ENCODE results near the gene AKR1C2. TPM values are rescaled to one million over a fixed set of nuclear protein-coding genes. Genes with fewer than 3 reads are reported as not detected.
"Not testable (repeated sequence)": the region's sequence is repeated elsewhere in the genome, so short reads cannot be mapped to it uniquely, and the experiment has no call there.

Gene AKR1C2
- total RNA-seq, 1 experiment from 2014 or later: 16.2 TPM

DNA sequence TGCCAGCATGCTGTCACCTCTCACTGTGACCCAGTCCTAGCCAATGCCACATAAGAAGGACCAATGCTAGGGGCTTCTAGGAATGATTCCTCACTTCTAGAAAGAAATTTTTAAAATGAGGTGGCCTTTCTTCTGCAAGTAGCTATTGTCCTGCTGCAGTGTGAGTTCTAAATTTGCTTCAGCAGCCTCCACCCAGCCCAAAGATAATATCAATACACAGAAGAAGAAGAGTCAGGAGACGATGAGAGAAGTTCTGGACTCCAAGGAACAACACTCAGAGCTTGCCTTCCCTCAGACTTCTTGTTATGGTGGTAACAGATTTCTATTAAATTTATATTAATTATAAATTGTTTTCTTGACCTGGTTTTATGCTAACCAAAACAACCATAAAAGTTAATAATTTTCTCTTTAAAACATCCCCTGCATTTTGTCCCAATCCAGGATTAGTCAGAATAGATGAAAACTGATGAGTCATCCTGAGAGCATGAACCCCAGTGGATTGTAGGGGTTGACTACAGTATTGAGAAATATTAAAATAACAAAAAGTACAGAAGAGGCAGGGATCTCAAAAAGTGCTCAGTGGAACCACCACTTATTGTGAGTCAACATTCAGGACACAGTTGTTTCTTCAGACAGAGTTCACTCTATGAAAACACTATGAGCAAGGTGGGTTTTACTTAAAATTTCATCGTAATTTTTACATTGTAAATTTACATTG, 29.6 kb upstream of the AKR1C2 start:
- no peak overlapping the region for H3K4me3 ChIP-seq (ENCODE audit: low read depth, low read length, poor library complexity, severe bottlenecking)
- ChIA-PET CTCF (no interaction called here), POLR2A (ENCODE audit: low non-redundant PET) (interaction anchor here (0.5 kb wide), 1 partner anchor 9 kb away, joined by 3 read pairs; no protein-coding TSS in a partner anchor)

DNA sequence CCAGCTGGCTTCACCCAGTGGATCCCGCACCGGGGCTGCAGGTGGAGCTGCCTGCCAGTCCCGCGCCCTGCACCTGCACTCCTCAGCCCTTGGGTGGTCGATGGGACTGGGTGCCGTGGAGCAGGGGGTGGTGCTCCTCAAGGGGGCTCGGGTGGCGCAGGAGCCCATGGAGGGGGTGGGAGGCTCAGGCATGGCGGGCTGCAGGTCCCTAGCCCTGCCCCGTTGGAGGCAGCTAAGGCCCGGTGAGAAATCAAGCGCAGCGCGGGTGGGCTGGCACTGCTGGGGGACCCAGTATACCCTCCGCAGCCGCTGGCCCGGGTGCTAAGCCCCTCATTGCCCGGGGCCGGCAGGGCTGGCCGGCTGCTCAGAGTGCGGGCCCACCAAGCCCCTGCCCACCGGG, 28.8 kb upstream of the AKR1C2 start:
- BruUV-seq (replicated peaks); H3K27me3 ChIP-seq (replicated peaks; ENCODE audit: insufficient read depth, low read depth, low read length, poor library complexity); DNase-seq (ENCODE audit: low spot score); intact Hi-C loops (cut with micrococcal nuclease; ENCODE audit: unreplicated experiment); CTCF ChIA-PET; H3K36me3 ChIP-seq (ENCODE audit: insufficient read depth, low read length, poor library complexity, severe bottlenecking); H3K4me3 ChIP-seq (ENCODE audit: low read depth, low read length, poor library complexity, severe bottlenecking); H3K27ac ChIP-seq (ENCODE audit: low read depth, low read length, poor library complexity, severe bottlenecking): not testable (repeated sequence)
- Histone ChIP-seq H3K9me3 (ENCODE audit: low read depth, low read length, poor library complexity, severe bottlenecking) (peaks cover 39% of the 10 kb centered on the region), H3K4me1 (ENCODE audit: insufficient read depth, low read length, poor library complexity, severe bottlenecking) (peaks cover 23% of the 10 kb centered on the region)
- POLR2A ChIA-PET (ENCODE audit: low non-redundant PET): interaction anchor here (0.5 kb wide), 1 partner anchor 10 kb away, joined by 3 read pairs; no protein-coding TSS in a partner anchor

More for the DNA sequence above, 29.6 kb upstream of the AKR1C2 start:
- Histone ChIP-seq H3K36me3 (ENCODE audit: insufficient read depth, low read length, poor library complexity, severe bottlenecking) (peaks cover 4% of the 10 kb centered on the region), H3K27me3 (replicated peaks; ENCODE audit: insufficient read depth, low read depth, low read length, poor library complexity) (no peaks in the 10 kb centered on the region), H3K27ac (ENCODE audit: low read depth, low read length, poor library complexity, severe bottlenecking) (no peak overlapping the region), H3K4me1 (ENCODE audit: insufficient read depth, low read length, poor library complexity, severe bottlenecking) (peaks cover 29% of the 10 kb centered on the region), H3K9me3 (ENCODE audit: low read depth, low read length, poor library complexity, severe bottlenecking) (peaks cover 39% of the 10 kb centered on the region)
- TF ChIP-seq, protein P1, sequence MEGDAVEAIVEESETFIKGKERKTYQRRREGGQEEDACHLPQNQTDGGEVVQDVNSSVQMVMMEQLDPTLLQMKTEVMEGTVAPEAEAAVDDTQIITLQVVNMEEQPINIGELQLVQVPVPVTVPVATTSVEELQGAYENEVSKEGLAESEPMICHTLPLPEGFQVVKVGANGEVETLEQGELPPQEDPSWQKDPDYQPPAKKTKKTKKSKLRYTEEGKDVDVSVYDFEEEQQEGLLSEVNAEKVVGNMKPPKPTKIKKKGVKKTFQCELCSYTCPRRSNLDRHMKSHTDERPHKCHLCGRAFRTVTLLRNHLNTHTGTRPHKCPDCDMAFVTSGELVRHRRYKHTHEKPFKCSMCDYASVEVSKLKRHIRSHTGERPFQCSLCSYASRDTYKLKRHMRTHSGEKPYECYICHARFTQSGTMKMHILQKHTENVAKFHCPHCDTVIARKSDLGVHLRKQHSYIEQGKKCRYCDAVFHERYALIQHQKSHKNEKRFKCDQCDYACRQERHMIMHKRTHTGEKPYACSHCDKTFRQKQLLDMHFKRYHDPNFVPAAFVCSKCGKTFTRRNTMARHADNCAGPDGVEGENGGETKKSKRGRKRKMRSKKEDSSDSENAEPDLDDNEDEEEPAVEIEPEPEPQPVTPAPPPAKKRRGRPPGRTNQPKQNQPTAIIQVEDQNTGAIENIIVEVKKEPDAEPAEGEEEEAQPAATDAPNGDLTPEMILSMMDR (conservative IDR thresholded peaks at IDR 0.05; ENCODE audit: low read depth, low read length): no peak
- TF ChIP-seq EZH2 (IDR thresholded peaks at IDR 0.05; ENCODE audit: borderline replicate concordance, low read depth, low read length, poor library complexity, severe bottlenecking): no peak
- BruUV-seq (replicated peaks): no TSS peak
- no peak for DNase-seq (ENCODE audit: low spot score)
- intact Hi-C loops (cut with micrococcal nuclease; ENCODE audit: unreplicated experiment): no loop called here

DNA sequence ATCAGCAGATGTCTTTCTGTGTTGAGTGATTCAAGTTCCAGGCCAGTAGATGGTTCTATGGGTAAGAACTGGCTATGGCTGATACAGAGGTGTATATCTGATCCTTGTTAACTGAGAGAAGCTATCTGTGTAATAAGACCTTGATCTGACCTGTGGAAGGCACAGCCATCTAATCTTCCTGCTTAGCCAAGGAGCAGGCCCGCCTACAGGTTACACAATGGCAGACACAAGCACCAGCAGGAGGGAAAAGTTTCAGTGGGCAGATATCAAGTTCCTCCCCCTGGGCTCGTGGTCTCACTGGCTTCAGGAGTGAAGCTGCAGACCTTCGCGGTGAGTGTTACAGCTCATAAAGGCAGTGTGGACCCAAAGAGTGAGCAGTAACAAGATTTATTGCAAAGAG, 27.9 kb upstream of the AKR1C2 start:
- H3K27me3 ChIP-seq (replicated peaks; ENCODE audit: insufficient read depth, low read depth, low read length, poor library complexity); DNase-seq (ENCODE audit: low spot score); H3K27ac ChIP-seq (ENCODE audit: low read depth, low read length, poor library complexity, severe bottlenecking); intact Hi-C loops (cut with micrococcal nuclease; ENCODE audit: unreplicated experiment); H3K4me3 ChIP-seq (ENCODE audit: low read depth, low read length, poor library complexity, severe bottlenecking); BruUV-seq (replicated peaks); H3K36me3 ChIP-seq (ENCODE audit: insufficient read depth, low read length, poor library complexity, severe bottlenecking); CTCF ChIA-PET; POLR2A ChIA-PET (ENCODE audit: low non-redundant PET): not testable (repeated sequence)
- H3K9me3 ChIP-seq (ENCODE audit: low read depth, low read length, poor library complexity, severe bottlenecking): peaks cover 44% of the 10 kb centered on the region
- H3K4me1 ChIP-seq (ENCODE audit: insufficient read depth, low read length, poor library complexity, severe bottlenecking): peaks cover 15% of the 10 kb centered on the region

DNA sequence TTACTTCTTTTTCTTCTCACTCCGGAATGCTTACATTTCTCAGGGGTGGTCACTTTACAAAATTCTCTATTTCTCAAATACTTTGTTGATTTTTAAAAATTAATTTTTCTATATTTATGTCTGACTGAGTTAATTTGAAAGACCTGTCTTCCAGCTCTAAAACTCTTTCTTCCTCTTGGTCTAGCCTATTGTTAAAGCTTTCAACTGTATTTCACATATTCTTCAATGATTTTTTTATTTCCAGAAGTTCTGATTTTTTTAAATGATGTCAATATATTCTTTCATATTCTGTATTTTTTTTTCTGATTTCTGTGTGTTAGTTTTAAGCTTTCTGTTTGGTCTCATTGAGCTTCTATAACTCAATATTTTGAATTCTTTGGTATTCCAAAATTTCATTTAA, 27.3 kb upstream of the AKR1C2 start:
- BruUV-seq (replicated peaks): no TSS peak
- H3K4me3 ChIP-seq (ENCODE audit: low read depth, low read length, poor library complexity, severe bottlenecking): no peak overlapping the region
- TF ChIP-seq, protein P1 (conservative IDR thresholded peaks at IDR 0.05; ENCODE audit: low read depth, low read length): no peak
- no peak for TF ChIP-seq EZH2 (IDR thresholded peaks at IDR 0.05; ENCODE audit: borderline replicate concordance, low read depth, low read length, poor library complexity, severe bottlenecking)
- no peak for DNase-seq (ENCODE audit: low spot score)
- H3K9me3 ChIP-seq (ENCODE audit: low read depth, low read length, poor library complexity, severe bottlenecking): peaks cover 48% of the 10 kb centered on the region
- no peak overlapping the region for H3K27ac ChIP-seq (ENCODE audit: low read depth, low read length, poor library complexity, severe bottlenecking)
- H3K4me1 ChIP-seq (ENCODE audit: insufficient read depth, low read length, poor library complexity, severe bottlenecking): peaks cover 11% of the 10 kb centered on the region
- ChIA-PET CTCF (no interaction called here), POLR2A (ENCODE audit: low non-redundant PET) (no interaction called here)
- no peaks in the 10 kb centered on the region for H3K27me3 ChIP-seq (replicated peaks; ENCODE audit: insufficient read depth, low read depth, low read length, poor library complexity)
- intact Hi-C loops (cut with micrococcal nuclease; ENCODE audit: unreplicated experiment): no loop called here
- H3K36me3 ChIP-seq (ENCODE audit: insufficient read depth, low read length, poor library complexity, severe bottlenecking): peaks cover 4% of the 10 kb centered on the region

DNA sequence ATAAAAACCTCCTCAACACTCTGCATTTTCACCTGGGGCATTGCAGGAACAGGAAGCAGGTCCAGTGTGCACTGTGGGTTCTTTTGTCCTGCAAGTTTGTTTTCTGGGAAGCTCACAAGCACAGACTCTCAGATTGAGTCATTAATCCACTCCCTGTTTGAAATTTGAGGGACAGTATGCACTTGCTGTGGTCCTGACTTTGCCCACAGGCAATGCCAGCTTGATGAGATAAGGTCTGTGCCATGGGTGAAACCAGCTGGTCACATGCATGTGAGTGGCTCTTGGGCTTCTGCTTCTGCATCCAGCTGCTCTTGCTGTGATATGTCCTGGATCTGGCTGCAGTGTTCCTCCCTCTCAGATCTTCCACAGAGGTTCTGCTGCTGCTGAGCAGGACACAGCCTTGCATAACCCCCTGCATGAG, 21.8 kb upstream of the AKR1C2 start:
- CTCF ChIA-PET: not testable (repeated sequence)

More for the DNA sequence above, 21.8 kb upstream of the AKR1C2 start:
- intact Hi-C loops (cut with micrococcal nuclease; ENCODE audit: unreplicated experiment); H3K27me3 ChIP-seq (replicated peaks; ENCODE audit: insufficient read depth, low read depth, low read length, poor library complexity); H3K36me3 ChIP-seq (ENCODE audit: insufficient read depth, low read length, poor library complexity, severe bottlenecking); H3K27ac ChIP-seq (ENCODE audit: low read depth, low read length, poor library complexity, severe bottlenecking); H3K4me1 ChIP-seq (ENCODE audit: insufficient read depth, low read length, poor library complexity, severe bottlenecking); BruUV-seq (replicated peaks); H3K4me3 ChIP-seq (ENCODE audit: low read depth, low read length, poor library complexity, severe bottlenecking); DNase-seq (ENCODE audit: low spot score); POLR2A ChIA-PET (ENCODE audit: low non-redundant PET): not testable (repeated sequence)
- H3K9me3 ChIP-seq (ENCODE audit: low read depth, low read length, poor library complexity, severe bottlenecking): peaks cover 22% of the 10 kb centered on the region
